A549 treated with CpdA at 1 μM for 4 hours (cell line): Measurements from ENCODE around the gene TMEM150A. TPM values are rescaled to one million over a fixed set of nuclear protein-coding genes. Genes with fewer than 3 reads are reported as not detected.

Experiments
- total RNA-seq: library from RNA; stranded (reverse); fragments of 200-300 nt; extraction: Qiagen RNA extraction; gene quantifications from 5 replicates; pipeline ENCODE4 v1.2.3, GENCODE V29; 2022; ENCODE audit warnings: low read depth

The TMEM150A gene
- 10.2 to 15.1 TPM (median 11.9 TPM) in 5 replicates for total RNA-seq

GRCh38 chr2:85602476-85603234 lies at the start of gene TMEM150A:
TMEM150A (minus strand) TSS chr2:85602698; CDS start chr2:85601948, 750 bp downstream.

DNA sequence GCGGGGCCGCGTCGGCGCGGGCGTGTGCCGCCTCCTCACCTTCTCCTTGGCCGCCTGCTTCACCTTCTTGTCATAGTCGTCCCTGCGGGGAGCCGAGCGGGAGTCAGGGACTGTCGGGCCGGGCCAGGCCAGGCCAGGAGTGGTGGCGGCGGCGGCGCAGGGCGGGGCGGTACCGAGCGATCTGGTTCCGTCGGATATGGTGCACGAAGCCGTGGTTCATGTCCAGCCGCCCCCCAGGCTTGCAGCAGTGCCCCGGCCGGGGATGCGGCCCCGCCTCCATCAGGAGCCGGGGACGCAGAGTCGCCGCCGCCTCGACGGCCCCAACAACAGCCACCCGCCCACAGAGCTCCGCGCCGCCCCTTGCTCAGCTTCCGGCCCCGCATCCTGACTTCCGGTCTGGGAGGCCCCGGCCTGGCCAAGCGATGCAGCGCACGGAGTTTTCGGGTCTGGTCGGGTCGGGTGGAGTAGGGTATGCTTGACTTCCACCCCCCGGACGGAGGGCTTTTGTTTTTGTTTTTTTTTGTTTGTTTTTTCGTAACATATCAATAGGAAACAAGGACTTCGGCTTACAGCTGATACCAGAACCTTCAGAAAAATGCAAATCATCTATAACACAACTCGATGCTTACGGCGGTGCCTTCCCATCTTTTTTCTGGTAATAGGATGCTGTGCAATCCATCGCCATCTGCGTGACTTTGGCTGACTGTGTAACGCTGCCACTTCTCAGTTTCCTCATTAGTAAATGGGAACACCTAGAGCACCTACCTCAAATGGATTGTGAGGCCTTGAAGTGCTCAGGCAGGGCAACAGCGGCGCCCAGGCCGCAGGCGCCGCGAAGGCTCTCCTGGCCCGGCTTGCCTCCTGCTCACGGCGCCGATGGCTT lies 9.4 kb upstream of the TMEM150A start, which contains the start of gene C2orf68:
C2orf68 (minus strand) TSS at position 362 of the 883 bp plus-strand sequence; CDS start at position 280, 82 bp downstream.

GRCh38 chr2:85595301-85596025 lies 7.0 kb downstream of the TMEM150A start, which contains the start of gene RNF181:
RNF181 (plus strand) TSS chr2:85595745; CDS start chr2:85595764, 19 bp downstream.

DNA sequence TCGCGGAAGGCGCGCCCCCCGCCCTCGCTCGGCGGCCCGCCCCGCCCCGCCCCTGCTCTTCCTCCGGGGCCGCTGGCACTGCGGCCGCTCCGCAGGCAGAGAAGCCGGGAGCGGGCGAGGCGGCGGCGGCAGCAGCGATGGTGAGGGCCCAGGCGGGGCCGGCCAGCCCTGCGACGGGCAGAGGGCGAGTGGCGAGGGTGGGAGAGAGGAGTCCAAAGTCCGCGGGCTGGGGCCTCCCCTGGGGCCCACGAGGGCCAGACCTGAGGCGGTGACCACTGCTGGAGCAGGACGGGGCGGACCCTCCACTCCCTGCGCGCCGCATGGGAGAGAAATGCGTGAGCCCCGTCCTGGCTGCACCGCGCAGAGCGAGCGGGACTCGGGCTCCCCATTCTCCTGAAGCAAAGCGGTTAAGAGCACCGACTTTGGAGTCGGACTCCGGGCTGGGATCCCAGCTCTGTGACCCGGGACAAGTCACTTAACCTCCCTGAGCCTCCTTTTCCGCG lies 18.1 kb downstream of the TMEM150A start, which contains the start of gene VAMP5:
VAMP5 (plus strand) TSS at position 78 of the 503 bp plus-strand sequence; CDS start at position 138, 60 bp downstream.

GRCh38 chr2:85577386-85578242 lies 24.9 kb downstream of the TMEM150A start, which contains the start of gene VAMP8:
VAMP8 (plus strand) TSS chr2:85577586; CDS start chr2:85577647, 61 bp downstream.

DNA sequence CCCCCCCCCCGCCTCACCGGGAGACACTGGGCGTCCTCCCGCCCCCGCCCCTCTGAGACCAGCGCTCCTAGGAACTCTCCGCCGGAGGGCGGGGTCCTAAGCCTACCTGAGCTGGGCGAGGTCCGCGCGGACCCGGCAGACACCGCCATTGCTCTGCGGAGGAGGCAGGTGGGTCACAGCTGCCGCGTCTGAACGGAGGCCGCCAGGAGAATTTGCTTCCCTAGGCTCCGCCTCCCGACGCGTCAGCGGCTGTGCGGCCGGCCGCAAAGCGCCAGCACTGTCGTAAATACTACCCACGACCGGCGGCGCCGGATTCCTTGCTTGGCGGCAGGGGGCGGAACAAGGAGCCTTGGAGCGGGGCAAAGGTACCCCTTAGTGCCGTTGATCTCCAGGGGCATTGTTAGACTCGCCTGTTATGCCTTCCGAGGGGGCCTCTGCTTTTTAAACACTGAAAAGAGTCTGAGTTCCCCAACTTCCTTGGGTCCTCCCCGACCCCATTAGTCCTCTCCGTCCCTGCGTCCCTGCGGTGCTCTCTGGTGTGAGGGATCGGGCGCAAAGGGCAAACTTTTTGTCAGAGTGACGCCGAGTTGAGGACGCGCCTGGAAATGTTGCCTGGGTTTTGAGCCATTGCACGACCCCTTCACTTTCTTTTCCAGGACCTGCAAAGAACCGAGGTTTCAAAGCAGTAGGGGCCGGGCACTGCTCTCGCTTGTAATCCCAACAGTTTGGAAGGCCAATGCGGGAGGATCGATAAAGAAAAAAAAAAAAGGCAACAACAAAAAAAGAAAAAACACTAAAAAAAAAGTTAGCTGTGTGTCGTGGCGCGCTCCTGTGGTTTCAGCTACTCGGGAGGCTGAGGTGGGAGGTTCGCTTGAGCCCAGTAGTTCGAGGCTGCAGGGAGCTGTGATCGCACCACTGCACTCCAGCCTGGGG lies 41.0 kb downstream of the TMEM150A start, which contains the start of gene GGCX:
GGCX (minus strand) TSS at position 214 of the 933 bp plus-strand sequence; CDS start at position 149, 65 bp downstream.

Other genes with a start within 250 kb of the TMEM150A start
- gene RETSAT, start 248.2 kb downstream of the TMEM150A start, total RNA-seq: 43.6 to 53.9 TPM (median 45.6 TPM) in 5 replicates
- 12.7 to 14.5 TPM (median 13.4 TPM) in 5 replicates for gene ELMOD3, start 247.9 kb downstream of the TMEM150A start, total RNA-seq
- 86.1 to 105 TPM (median 92.6 TPM) in 5 replicates for gene CAPG, start 192.3 kb downstream of the TMEM150A start, total RNA-seq
- gene SH2D6, start 184.0 kb downstream of the TMEM150A start, total RNA-seq: 0.43 to 1.0 TPM (median 0.78 TPM) in 5 replicates
- 428 to 492 TPM (median 474 TPM) in 5 replicates for gene MAT2A, start 63.5 kb downstream of the TMEM150A start, total RNA-seq
- gene GGCX, start 41.2 kb downstream of the TMEM150A start, total RNA-seq: 41.6 to 46.9 TPM (median 43.3 TPM) in 5 replicates
- gene VAMP8, start 25.1 kb downstream of the TMEM150A start, total RNA-seq: 13.5 to 22.3 TPM (median 18.2 TPM) in 5 replicates
- gene VAMP5, start 18.3 kb downstream of the TMEM150A start, total RNA-seq: 0.11 TPM in 1 of 5 replicates, not detected in the others
- gene RNF181, start 7.0 kb downstream of the TMEM150A start, total RNA-seq: 179 to 200 TPM (median 183 TPM) in 5 replicates
- gene C2orf68, start 9.4 kb upstream of the TMEM150A start, total RNA-seq: 21.3 to 27.9 TPM (median 25.0 TPM) in 5 replicates
- 69.7 to 77.5 TPM (median 72.0 TPM) in 5 replicates for gene USP39, start 13.5 kb upstream of the TMEM150A start, total RNA-seq
- 0.09 to 0.29 TPM (median 0.20 TPM) in 4 of 5 replicates, not detected in the other for gene SFTPB, start 65.5 kb upstream of the TMEM150A start, total RNA-seq
- 0.17 to 0.49 TPM in 2 of 5 replicates, not detected in the others for gene GNLY, start 91.7 kb upstream of the TMEM150A start, total RNA-seq
- 4.2 to 6.6 TPM (median 4.5 TPM) in 5 replicates for gene ATOH8, start 151.3 kb upstream of the TMEM150A start, total RNA-seq